ENCODE results near the gene SPR. TPM values are rescaled to one million over a fixed set of nuclear protein-coding genes. Genes with fewer than 3 reads are reported as not detected.

The SPR gene
- total and polyA plus RNA-seq, 2 donors (not counting 1 experiment from before 2014, with no cell fraction given), result not detected

- peaks cover 41% of the 10 kb centered on the region for H3K27me3 Mint-ChIP-seq
- peak; percentile 9 for DNase-seq
- POLR2A ChIA-PET, result no interaction called here
- H3K9me3 Mint-ChIP-seq (ENCODE audit: insufficient read depth), result no peaks in the 10 kb centered on the region
- no peak overlapping the region for H3K27ac ChIP-seq (ENCODE audit: low read length in 2 of 2)
- peak overlapping the region in 1 of 5 experiments; percentile 50 for H3K4me3 ChIP-seq (ENCODE audit: control extremely low read depth in 1 of 5, extremely low read depth in 1 of 5, insufficient read depth in 1 of 5, low read depth in 2 of 5, low read length in 4 of 5)
- H2AFZ ChIP-seq (ENCODE audit: insufficient read depth, low read depth, low read length, poor library complexity, severe bottlenecking), result no peak overlapping the region
- H3K9ac ChIP-seq (ENCODE audit: low read length), result no peak overlapping the region
- no peak overlapping the region for H3K4me3 Mint-ChIP-seq
- H3K4me2 ChIP-seq (replicated peaks; ENCODE audit: low read depth, low read length, poor library complexity, severe bottlenecking), result no peak overlapping the region
- H3K27me3 ChIP-seq (replicated peaks in 1 of 4; ENCODE audit: control extremely low read depth in 1 of 4, control insufficient read depth in 3 of 4, insufficient read depth in 4 of 4, low read length in 3 of 4), result peaks cover 0 to 30% (median 22%) of the 10 kb centered on the region in 4 experiments
- peaks cover 10% of the 10 kb centered on the region in 2 donors for H3K4me1 ChIP-seq (ENCODE audit: control insufficient read depth in 2 of 2, insufficient read depth in 2 of 2, low read length in 2 of 2)
- intact Hi-C loops (cut with micrococcal nuclease), result no loop called here
- ATAC-seq (ENCODE audit: low read depth), result no peak
- H4K20me1 ChIP-seq (ENCODE audit: control insufficient read depth, insufficient read depth, low read length, poor library complexity, severe bottlenecking), result no peaks in the 10 kb centered on the region
- 52% methylated on average over 13 of the region's 13 CpGs for WGBS (ENCODE audit: insufficient coverage)
- CTCF ChIA-PET, result interaction anchor here (0.9 to 3.3 kb wide), 7 partner anchors 9 to 98 kb away, joined by 3 to 19 read pairs (median 7); no protein-coding TSS in a partner anchor
- H3K4me1 Mint-ChIP-seq, result peaks cover 12% of the 10 kb centered on the region
- TF ChIP-seq EZH2 (IDR thresholded peaks at IDR 0.05; ENCODE audit: borderline replicate concordance, insufficient read depth, low read depth, low read length, poor library complexity, severe bottlenecking) (no peak), CTCF (IDR thresholded peaks at IDR 0.05) (no peak)
- no peaks in the 10 kb centered on the region for H3K79me2 ChIP-seq (ENCODE audit: control insufficient read depth, insufficient read depth, low read length)
- H3K9me3 ChIP-seq (ENCODE audit: control extremely low read depth in 1 of 3, control insufficient read depth in 2 of 3, insufficient read depth in 1 of 3, low read length in 2 of 3), result peaks cover 0 to 7% (median 0%) of the 10 kb centered on the region in 3 donors
- no peak overlapping the region for H3K27ac Mint-ChIP-seq
- H3K36me3 ChIP-seq (replicated peaks in 1 of 2; ENCODE audit: control extremely low read depth in 1 of 2, control insufficient read depth in 1 of 2, extremely low read depth in 1 of 2, insufficient read depth in 2 of 2, low read length in 1 of 2), result no peaks in the 10 kb centered on the region
Measured at GRCh38 chr2:72863046-72863445, 24.2 kb upstream of the SPR start.

- ChIA-PET CTCF (interaction anchor here (0.8 to 3.3 kb wide), 9 partner anchors 10 to 95 kb away, joined by 3 to 14 read pairs (median 3); no protein-coding TSS in a partner anchor), POLR2A (no interaction called here)
- intact Hi-C loops (cut with micrococcal nuclease), result no loop called here
- H3K27me3 Mint-ChIP-seq, result peaks cover 42% of the 10 kb centered on the region
- H4K20me1 ChIP-seq (ENCODE audit: control insufficient read depth, insufficient read depth, low read length, poor library complexity, severe bottlenecking), result no peaks in the 10 kb centered on the region
- DNase-seq (no peak), ATAC-seq (ENCODE audit: low read depth) (no peak)
- H3K9me3 ChIP-seq (ENCODE audit: control extremely low read depth in 1 of 3, control insufficient read depth in 2 of 3, insufficient read depth in 1 of 3, low read length in 2 of 3), result peaks cover 0 to 7% (median 0%) of the 10 kb centered on the region in 3 donors
- no peak overlapping the region for H3K4me3 ChIP-seq (ENCODE audit: control extremely low read depth in 1 of 5, extremely low read depth in 1 of 5, insufficient read depth in 1 of 5, low read depth in 2 of 5, low read length in 4 of 5)
- peaks cover 12% of the 10 kb centered on the region for H3K4me1 Mint-ChIP-seq
- H3K79me2 ChIP-seq (ENCODE audit: control insufficient read depth, insufficient read depth, low read length), result no peaks in the 10 kb centered on the region
- H3K27me3 ChIP-seq (replicated peaks in 1 of 4; ENCODE audit: control extremely low read depth in 1 of 4, control insufficient read depth in 3 of 4, insufficient read depth in 4 of 4, low read length in 3 of 4), result peaks cover 0 to 35% (median 25%) of the 10 kb centered on the region in 4 experiments
- no peaks in the 10 kb centered on the region for H3K9me3 Mint-ChIP-seq (ENCODE audit: insufficient read depth)
- no peak overlapping the region for H3K4me3 Mint-ChIP-seq
- H3K27ac Mint-ChIP-seq, result no peak overlapping the region
- H3K9ac ChIP-seq (ENCODE audit: low read length), result no peak overlapping the region
- TF ChIP-seq EZH2 (IDR thresholded peaks at IDR 0.05; ENCODE audit: borderline replicate concordance, insufficient read depth, low read depth, low read length, poor library complexity, severe bottlenecking) (no peak), CTCF (IDR thresholded peaks at IDR 0.05) (no peak)
- H3K36me3 ChIP-seq (replicated peaks in 1 of 2; ENCODE audit: control extremely low read depth in 1 of 2, control insufficient read depth in 1 of 2, extremely low read depth in 1 of 2, insufficient read depth in 2 of 2, low read length in 1 of 2), result no peaks in the 10 kb centered on the region
- peaks cover 10% of the 10 kb centered on the region in 2 donors for H3K4me1 ChIP-seq (ENCODE audit: control insufficient read depth in 2 of 2, insufficient read depth in 2 of 2, low read length in 2 of 2)
- no peak overlapping the region for H2AFZ ChIP-seq (ENCODE audit: insufficient read depth, low read depth, low read length, poor library complexity, severe bottlenecking)
- no CpG with 5 or more reads among the region's 2 CpGs for WGBS (ENCODE audit: insufficient coverage)
- no peak overlapping the region for H3K4me2 ChIP-seq (replicated peaks; ENCODE audit: low read depth, low read length, poor library complexity, severe bottlenecking)
- no peak overlapping the region for H3K27ac ChIP-seq (ENCODE audit: low read length in 2 of 2)
Measured at GRCh38 chr2:72864500-72864899, 22.7 kb upstream of the SPR start.

Data from B cell (primary cell).